ENCODE measurements around the gene PRDX3.
A peak's percentile ranks its signal among the peaks of the same experiment; 100 is the strongest.

Gene PRDX3
- total RNA-seq, result 169 to 361 (median 253) reads per million in 17 experiments

GRCh38 chr10:119178372-119179119, at the start of gene PRDX3:
PRDX3 (minus strand) TSS chr10:119178812; CDS start chr10:119178790, 22 bp downstream.
- peak; percentile 90 to 96 (median 94) for DNase-seq

DNA sequence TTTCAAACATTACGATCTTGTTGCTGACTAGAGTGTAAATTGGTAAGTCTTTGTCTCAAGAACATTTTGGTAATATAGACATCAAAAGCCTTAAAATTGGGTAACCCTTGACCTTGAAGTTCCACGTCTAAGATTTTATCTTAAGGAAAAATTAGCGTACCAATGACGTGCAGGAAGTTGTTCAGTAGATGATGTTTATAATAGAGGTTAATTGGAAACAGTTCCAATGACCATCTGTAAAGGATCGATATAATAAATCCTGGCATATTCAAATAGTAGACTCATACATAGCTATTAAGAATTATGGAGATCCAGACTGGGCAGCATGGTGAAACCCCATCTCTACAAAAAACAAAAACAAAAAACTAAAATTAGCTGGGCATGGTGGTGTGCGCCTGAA, 49.2 kb upstream of the PRDX3 start:
- no peak for DNase-seq

DNA sequence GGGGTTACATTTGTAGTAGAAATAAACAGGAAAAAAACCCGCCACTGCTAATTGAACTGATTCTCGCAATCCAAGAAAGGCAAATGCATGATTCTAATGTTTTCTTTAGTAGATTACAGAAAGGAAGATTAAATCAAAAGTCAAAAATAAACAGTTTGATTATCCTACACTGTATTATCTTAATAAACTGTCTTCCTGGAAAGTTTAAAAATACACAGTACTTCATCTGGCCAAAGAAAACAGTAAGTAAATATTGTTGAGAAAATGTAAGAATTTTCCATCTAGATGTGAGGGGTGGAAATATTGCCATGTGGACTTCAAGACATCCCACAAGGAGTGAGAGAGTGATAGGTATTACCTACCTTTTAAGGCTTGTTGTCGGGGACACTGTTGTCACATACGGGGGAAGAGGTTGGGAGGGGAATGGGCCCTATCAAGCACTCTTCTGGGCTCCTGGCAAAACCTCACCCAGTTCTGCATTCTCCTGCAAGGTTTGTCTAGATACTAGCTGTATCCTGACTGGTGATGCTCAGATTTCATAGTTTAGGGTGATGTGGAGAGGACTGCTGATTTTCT, 46.6 kb upstream of the PRDX3 start:
- DNase-seq, result no peak

DNA sequence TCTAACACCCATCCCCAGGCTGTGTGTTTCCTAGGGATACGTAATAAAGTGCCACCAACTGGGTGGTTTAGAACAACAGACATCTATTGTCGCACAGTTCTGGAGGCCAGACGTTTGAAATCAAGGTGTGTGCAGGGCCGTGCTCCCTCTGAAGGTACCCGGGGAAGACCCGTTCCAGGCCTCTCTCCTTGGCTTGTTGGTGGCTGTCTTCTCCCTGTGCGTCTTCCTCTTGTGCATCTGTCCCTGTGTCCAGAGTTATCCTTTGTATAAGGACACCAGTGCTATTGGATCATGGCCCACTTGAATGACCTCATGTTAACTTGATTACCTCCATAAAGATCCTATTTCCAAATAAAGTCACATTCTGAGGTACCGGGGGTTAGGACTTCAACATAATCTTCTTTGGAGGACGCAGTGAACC, 44.4 kb upstream of the PRDX3 start:
- DNase-seq, result no peak

DNA sequence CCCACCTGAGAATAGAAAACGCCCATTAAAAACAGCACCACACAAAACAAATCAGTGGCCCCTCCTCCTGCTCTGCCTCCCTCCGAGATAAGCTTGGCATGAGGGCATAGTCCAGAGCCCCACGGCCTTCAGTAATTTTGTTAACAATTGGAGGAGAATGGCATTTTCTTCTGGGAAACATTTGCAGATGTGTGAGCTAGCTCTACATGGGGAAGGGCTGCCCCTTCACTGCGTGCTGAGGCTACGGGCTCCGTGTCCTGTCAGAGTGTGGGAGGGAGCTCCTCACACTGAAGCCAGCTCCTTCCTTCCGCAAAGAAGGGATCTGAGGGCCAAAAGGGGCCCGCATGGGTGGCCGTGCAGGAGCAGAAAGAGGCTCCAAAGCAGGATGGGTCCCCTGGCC, 43.9 kb upstream of the PRDX3 start:
- peak; percentile 13 to 50 (median 28) for DNase-seq

GRCh38 chr10:119221666-119222065, 43.1 kb upstream of the PRDX3 start:
- DNase-seq, result peak in 2 of 4 experiments; percentile 10 to 24

DNA sequence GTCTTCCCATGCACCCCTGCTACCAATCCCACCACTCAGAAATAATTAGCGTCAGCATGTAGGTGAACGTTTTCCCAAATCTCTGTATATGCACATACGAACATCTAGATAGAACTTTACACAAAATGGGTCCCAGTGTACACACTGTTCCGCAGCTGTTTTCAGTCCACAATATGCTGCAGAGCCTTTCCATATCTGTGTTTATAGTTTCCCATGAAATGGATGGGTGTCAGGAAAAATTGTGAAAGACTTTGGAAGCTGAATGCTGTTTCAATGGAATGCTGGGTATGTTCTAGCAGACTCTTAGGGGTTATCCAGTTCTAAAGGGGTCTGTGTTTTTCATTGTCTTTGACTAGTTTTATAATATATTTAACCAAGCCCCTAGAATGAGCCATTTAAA, 42.6 kb upstream of the PRDX3 start:
- DNase-seq, result no peak

DNA sequence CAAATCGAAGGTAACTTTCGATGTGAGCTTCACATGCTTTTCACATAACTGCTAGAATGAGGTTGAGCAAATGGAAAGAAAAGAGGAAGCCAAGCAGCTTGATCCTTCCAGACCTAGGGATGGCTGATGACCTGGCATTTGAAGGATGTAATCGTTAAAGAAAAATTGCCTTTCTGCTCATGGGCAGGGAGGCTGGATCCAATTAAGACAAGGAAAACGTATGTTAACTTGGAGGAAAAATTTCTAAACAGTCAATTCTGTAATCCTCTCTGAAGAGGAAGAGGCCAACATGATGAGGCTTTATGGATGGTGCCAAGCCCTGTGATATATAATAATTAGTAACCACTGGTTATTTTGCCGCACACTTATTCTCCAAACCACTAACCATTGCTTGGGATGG, 41.3 kb upstream of the PRDX3 start:
- no peak for DNase-seq

DNA sequence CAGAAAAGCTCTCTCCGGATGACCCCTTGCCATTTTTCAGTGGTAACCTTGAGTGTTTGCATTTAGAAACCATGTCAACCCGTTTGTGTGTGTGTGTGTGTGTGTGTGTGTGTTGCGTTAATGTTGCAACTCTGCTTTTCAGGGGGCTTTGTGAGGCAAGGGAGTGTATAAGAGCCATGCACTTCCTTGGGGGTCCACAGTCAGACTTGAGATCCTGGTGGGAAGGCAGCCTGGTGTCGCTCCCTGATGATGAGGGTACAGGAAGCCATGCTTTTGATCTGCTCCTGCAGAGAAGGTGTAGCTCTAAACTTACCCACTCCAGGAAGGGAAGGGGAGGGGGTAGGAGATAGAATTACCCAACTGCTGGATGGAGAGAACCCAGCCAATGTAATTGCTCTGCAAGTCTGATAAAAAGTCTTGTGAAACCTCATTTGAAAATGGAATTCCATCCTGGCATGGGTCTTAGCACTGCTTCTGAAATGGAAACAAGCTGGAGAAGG, 39.4 kb upstream of the PRDX3 start:
- DNase-seq, result no peak

- no peak for DNase-seq
These were observed 38.8 kb upstream of the PRDX3 start for GRCh38 chr10:119217401-119217800.

GRCh38 chr10:119216127-119216526, 37.5 kb upstream of the PRDX3 start:
- no peak for DNase-seq

GRCh38 chr10:119215371-119215770, 36.8 kb upstream of the PRDX3 start:
- no peak for DNase-seq

GRCh38 chr10:119211625-119212441, 33.2 kb upstream of the PRDX3 start:
- DNase-seq, result no peak

DNA sequence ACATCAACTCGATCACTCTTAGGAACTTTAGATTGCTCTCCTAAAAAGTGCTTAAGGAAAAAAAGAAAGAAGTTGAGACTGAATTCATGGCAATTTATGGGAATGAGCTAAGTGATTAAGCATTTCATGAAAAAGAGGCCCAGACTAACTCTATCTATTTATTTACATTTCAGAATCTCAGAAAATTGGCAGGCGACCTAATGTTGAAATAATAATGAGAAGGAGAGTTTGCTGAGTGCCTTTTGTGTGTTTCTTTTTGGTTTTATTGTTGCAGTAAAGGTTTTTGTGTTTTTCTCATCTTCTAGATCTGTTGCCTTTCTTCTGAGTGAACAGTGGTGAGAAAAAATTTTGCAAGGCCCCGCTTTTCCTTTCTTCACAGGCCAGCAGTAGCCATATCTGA, 32.6 kb upstream of the PRDX3 start:
- no peak for DNase-seq

GRCh38 chr10:119210633-119211032, 32.0 kb upstream of the PRDX3 start:
- no peak for DNase-seq

DNA sequence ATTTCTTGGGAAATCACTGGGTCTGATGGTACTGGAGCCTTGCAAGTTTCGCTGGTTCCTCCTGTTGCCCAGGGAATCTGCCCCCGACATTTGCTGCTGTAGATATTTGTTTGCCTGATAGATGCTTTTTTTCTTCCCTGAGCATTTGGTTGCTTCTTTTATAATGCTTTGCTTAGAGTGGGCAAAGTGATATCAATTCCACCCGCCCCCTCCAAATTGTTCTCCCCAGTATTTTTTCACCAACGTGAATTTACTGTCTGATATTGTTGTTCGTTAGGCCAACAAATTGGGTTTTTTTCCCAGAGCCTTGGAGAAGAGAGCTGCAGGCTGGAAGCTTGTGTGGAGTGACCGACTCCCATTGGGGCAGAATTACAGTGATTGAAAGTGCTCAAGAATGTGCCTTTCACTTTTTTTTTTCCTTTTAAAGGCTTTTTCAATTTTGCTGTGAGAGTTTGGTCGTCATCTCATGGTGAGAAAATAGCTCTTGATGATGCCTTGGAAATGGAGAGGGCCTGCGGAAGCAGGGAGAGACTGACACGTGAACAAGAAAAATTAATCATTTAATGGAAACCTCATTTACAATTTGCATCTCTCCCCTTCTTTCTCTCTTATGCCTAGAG, 31.2 kb upstream of the PRDX3 start:
- DNase-seq, result no peak

- peak; percentile 51 to 73 (median 62) for DNase-seq
These were observed 30.6 kb upstream of the PRDX3 start for GRCh38 chr10:119209035-119209735.

DNA sequence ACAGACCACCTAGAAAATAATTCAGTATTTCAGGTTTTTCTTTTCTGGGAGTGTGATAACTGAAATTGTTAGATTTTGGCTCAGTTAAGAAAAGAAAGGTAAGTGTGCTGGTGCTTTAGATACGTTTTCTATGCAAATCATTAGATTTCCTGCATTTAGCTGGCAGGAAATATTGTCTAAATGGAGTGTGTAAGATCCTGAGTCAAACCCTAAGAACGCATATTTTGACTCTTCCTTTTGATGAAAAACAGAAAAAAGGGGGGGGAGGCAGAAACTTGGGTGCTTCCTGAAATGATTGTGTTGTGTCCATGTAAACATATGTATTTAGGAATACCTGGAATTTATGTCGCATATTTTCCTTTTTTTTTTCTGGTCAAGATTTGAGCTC, 29.9 kb upstream of the PRDX3 start:
- no peak for DNase-seq

- DNase-seq, result peak; percentile 26 to 40 (median 30)
These were observed 29.3 kb upstream of the PRDX3 start for GRCh38 chr10:119207713-119208552.

GRCh38 chr10:119207366-119207666, 28.7 kb upstream of the PRDX3 start, which contains the start of gene GRK5:
GRK5 (plus strand) TSS chr10:119207571; CDS start chr10:119207918, 347 bp downstream.
- peak; percentile 96 to 99 (median 98) for DNase-seq
